Stimulated activated CD4-positive, alpha-beta T cell treated with anti-CD3 and anti-CD28 coated beads, Interleukin-4, amount 100 ng/mL, for 1 hour (primary cell): ENCODE data around the gene ADGRL3.
"Not testable (repeated sequence)": the region's sequence is repeated elsewhere in the genome, so short reads cannot be mapped to it uniquely, and the experiment has no call there.

Experiments
- DNase-seq: peaks from one replicate; pipeline ENCODE4 v3.0.0-alpha.2; 2020

Gene ADGRL3

GRCh38 chr4:61372817-61373216 lies 172.7 kb downstream of the ADGRL3 start:
- DNase-seq, result not testable (repeated sequence)

GRCh38 chr4:61373901-61374440 lies 173.8 kb downstream of the ADGRL3 start:
- no peak for DNase-seq

GRCh38 chr4:61374447-61374891 lies 174.3 kb downstream of the ADGRL3 start:
- DNase-seq, result no peak

- DNase-seq, result no peak
Measured at GRCh38 chr4:61375301-61375700, 175.2 kb downstream of the ADGRL3 start.

- DNase-seq, result no peak
Measured at GRCh38 chr4:61376301-61376700, 176.2 kb downstream of the ADGRL3 start.

GRCh38 chr4:61379406-61379805 lies 179.3 kb downstream of the ADGRL3 start:
- DNase-seq, result no peak

GRCh38 chr4:61380865-61381264 lies 180.7 kb downstream of the ADGRL3 start:
- DNase-seq, result no peak

- no peak for DNase-seq
Measured at GRCh38 chr4:61385256-61385655, 185.1 kb downstream of the ADGRL3 start.

GRCh38 chr4:61387372-61387771 lies 187.2 kb downstream of the ADGRL3 start:
- not testable (repeated sequence) for DNase-seq

GRCh38 chr4:61389640-61390039 lies 189.5 kb downstream of the ADGRL3 start:
- no peak for DNase-seq

- no peak for DNase-seq
Measured at GRCh38 chr4:61395754-61396153, 195.6 kb downstream of the ADGRL3 start.

- DNase-seq, result no peak
Measured at GRCh38 chr4:61397174-61397573, 197.0 kb downstream of the ADGRL3 start.

- DNase-seq, result no peak
Measured at GRCh38 chr4:61400439-61401038, 200.4 kb downstream of the ADGRL3 start.

GRCh38 chr4:61401771-61402170 lies 201.6 kb downstream of the ADGRL3 start:
- no peak for DNase-seq

- DNase-seq, result no peak
Measured at GRCh38 chr4:61405307-61405706, 205.2 kb downstream of the ADGRL3 start.

- DNase-seq, result no peak
Measured at GRCh38 chr4:61406677-61407076, 206.6 kb downstream of the ADGRL3 start.

GRCh38 chr4:61407642-61408618 lies 207.8 kb downstream of the ADGRL3 start:
- DNase-seq, result no peak

GRCh38 chr4:61408861-61409260 lies 208.7 kb downstream of the ADGRL3 start:
- DNase-seq, result no peak

- DNase-seq, result no peak
Measured at GRCh38 chr4:61411241-61411640, 211.1 kb downstream of the ADGRL3 start.

GRCh38 chr4:61425315-61425714 lies 225.2 kb downstream of the ADGRL3 start:
- no peak for DNase-seq

- no peak for DNase-seq
Measured at GRCh38 chr4:61426229-61426628, 226.1 kb downstream of the ADGRL3 start.

GRCh38 chr4:61427099-61427817 lies 227.1 kb downstream of the ADGRL3 start:
- DNase-seq, result no peak

GRCh38 chr4:61427818-61428495 lies 227.8 kb downstream of the ADGRL3 start:
- DNase-seq, result no peak
